ENCODE measurements around the gene UNC13D.

Gene UNC13D

GRCh38 chr17:75827308-75828075, 16.7 kb downstream of the UNC13D start (continued):
- TF ChIP-seq, protein P1, sequence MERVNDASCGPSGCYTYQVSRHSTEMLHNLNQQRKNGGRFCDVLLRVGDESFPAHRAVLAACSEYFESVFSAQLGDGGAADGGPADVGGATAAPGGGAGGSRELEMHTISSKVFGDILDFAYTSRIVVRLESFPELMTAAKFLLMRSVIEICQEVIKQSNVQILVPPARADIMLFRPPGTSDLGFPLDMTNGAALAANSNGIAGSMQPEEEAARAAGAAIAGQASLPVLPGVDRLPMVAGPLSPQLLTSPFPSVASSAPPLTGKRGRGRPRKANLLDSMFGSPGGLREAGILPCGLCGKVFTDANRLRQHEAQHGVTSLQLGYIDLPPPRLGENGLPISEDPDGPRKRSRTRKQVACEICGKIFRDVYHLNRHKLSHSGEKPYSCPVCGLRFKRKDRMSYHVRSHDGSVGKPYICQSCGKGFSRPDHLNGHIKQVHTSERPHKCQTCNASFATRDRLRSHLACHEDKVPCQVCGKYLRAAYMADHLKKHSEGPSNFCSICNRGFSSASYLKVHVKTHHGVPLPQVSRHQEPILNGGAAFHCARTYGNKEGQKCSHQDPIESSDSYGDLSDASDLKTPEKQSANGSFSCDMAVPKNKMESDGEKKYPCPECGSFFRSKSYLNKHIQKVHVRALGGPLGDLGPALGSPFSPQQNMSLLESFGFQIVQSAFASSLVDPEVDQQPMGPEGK (tag by site-specific recombination; IDR thresholded peaks at IDR 0.05) = peak; percentile 62; the same call in 1 of the 2 replicates
- TF ChIP-seq, protein P2, sequence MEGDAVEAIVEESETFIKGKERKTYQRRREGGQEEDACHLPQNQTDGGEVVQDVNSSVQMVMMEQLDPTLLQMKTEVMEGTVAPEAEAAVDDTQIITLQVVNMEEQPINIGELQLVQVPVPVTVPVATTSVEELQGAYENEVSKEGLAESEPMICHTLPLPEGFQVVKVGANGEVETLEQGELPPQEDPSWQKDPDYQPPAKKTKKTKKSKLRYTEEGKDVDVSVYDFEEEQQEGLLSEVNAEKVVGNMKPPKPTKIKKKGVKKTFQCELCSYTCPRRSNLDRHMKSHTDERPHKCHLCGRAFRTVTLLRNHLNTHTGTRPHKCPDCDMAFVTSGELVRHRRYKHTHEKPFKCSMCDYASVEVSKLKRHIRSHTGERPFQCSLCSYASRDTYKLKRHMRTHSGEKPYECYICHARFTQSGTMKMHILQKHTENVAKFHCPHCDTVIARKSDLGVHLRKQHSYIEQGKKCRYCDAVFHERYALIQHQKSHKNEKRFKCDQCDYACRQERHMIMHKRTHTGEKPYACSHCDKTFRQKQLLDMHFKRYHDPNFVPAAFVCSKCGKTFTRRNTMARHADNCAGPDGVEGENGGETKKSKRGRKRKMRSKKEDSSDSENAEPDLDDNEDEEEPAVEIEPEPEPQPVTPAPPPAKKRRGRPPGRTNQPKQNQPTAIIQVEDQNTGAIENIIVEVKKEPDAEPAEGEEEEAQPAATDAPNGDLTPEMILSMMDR (tag by site-specific recombination; IDR thresholded peaks at IDR 0.05) = peak; percentile 88
- TF ChIP-seq KLF8 (tag by site-specific recombination; IDR thresholded peaks at IDR 0.05) (0 out of 2 replicates have a peak, but pooled peaks have one; percentile 12), ZIC2 (tag by site-specific recombination; IDR thresholded peaks at IDR 0.05) (peak; percentile 54), SP2 (tag by site-specific recombination; IDR thresholded peaks at IDR 0.05) (peak; percentile 35; the same call in 1 of the 2 replicates)
- TF ChIP-seq, protein P3, sequence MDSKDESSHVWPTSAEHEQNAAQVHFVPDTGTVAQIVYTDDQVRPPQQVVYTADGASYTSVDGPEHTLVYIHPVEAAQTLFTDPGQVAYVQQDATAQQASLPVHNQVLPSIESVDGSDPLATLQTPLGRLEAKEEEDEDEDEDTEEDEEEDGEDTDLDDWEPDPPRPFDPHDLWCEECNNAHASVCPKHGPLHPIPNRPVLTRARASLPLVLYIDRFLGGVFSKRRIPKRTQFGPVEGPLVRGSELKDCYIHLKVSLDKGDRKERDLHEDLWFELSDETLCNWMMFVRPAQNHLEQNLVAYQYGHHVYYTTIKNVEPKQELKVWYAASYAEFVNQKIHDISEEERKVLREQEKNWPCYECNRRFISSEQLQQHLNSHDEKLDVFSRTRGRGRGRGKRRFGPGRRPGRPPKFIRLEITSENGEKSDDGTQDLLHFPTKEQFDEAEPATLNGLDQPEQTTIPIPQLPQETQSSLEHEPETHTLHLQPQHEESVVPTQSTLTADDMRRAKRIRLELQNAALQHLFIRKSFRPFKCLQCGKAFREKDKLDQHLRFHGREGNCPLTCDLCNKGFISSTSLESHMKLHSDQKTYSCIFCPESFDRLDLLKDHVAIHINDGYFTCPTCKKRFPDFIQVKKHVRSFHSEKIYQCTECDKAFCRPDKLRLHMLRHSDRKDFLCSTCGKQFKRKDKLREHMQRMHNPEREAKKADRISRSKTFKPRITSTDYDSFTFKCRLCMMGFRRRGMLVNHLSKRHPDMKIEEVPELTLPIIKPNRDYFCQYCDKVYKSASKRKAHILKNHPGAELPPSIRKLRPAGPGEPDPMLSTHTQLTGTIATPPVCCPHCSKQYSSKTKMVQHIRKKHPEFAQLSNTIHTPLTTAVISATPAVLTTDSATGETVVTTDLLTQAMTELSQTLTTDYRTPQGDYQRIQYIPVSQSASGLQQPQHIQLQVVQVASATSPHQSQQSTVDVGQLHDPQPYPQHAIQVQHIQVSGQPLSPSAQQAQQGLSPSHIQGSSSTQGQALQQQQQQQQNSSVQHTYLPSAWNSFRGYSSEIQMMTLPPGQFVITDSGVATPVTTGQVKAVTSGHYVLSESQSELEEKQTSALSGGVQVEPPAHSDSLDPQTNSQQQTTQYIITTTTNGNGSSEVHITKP (tag by site-specific recombination; IDR thresholded peaks at IDR 0.05) = no peak

GRCh38 chr17:75826561-75827307, 17.5 kb downstream of the UNC13D start:
- Histone ChIP-seq H3K9me3 (ENCODE audit: control insufficient read depth, insufficient read depth, low read depth, low read length) (no peaks in the 10 kb centered on the region), H3K4me1 (ENCODE audit: control insufficient read depth, insufficient read depth, low read length) (no peaks in the 10 kb centered on the region), H3K36me3 (ENCODE audit: control insufficient read depth in 2 of 2, insufficient read depth in 1 of 2, low read length in 2 of 2) (peaks cover 0 to 46% of the 10 kb centered on the region in 2 experiments; a peak in 2 of 3 replicates), H3K4me3 (ENCODE audit: low read depth, low read length) (no peak overlapping the region), H3K27ac (ENCODE audit: extremely low read depth, low read depth, low read length) (peak overlapping the region; percentile 55)
- TF ChIP-seq, protein P4, sequence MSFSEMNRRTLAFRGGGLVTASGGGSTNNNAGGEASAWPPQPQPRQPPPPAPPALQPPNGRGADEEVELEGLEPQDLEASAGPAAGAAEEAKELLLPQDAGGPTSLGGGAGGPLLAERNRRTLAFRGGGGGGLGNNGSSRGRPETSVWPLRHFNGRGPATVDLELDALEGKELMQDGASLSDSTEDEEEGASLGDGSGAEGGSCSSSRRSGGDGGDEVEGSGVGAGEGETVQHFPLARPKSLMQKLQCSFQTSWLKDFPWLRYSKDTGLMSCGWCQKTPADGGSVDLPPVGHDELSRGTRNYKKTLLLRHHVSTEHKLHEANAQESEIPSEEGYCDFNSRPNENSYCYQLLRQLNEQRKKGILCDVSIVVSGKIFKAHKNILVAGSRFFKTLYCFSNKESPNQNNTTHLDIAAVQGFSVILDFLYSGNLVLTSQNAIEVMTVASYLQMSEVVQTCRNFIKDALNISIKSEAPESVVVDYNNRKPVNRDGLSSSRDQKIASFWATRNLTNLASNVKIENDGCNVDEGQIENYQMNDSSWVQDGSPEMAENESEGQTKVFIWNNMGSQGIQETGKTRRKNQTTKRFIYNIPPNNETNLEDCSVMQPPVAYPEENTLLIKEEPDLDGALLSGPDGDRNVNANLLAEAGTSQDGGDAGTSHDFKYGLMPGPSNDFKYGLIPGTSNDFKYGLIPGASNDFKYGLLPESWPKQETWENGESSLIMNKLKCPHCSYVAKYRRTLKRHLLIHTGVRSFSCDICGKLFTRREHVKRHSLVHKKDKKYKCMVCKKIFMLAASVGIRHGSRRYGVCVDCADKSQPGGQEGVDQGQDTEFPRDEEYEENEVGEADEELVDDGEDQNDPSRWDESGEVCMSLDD (tag by site-specific recombination; IDR thresholded peaks at IDR 0.05) = no peak
- no peak for TF ChIP-seq KLF17 (tag by site-specific recombination; IDR thresholded peaks at IDR 0.05)
- TF ChIP-seq ZNF776 (tag by site-specific recombination; IDR thresholded peaks at IDR 0.05; ENCODE audit: borderline replicate concordance) = no peak
- TF ChIP-seq MEIS1 (CRISPR knock-in tag; IDR thresholded peaks at IDR 0.05; ENCODE audit: borderline replicate concordance) = no peak
- no peak for TF ChIP-seq MYNN (tag by site-specific recombination; IDR thresholded peaks at IDR 0.05; ENCODE audit: borderline replicate concordance)
- TF ChIP-seq ZNF639 (tag by site-specific recombination; IDR thresholded peaks at IDR 0.05) = no peak
- TF ChIP-seq ZNF76 (tag by site-specific recombination; IDR thresholded peaks at IDR 0.05; ENCODE audit: borderline replicate concordance, low read depth) = no peak
- POLR2A ChIA-PET = interaction anchor here (1.0 to 2.9 kb wide), 7 partner anchors 12 to 63 kb away, joined by 3 to 23 read pairs (median 8); partner anchors contain the start of gene WBP2
- CTCF ChIA-PET = interaction anchor here (0.6 to 4.0 kb wide), 17 partner anchors 10 to 228 kb away, joined by 3 to 25 read pairs (median 3); partner anchors contain the start of gene UNK

All from HEK293 (cell line).